Activated CD8-positive, alpha-beta T cell treated with anti-CD3 and anti-CD28 coated beads for 36 hours (primary cell): Measurements from ENCODE around the gene GRK4. TPM values are rescaled to one million over a fixed set of nuclear protein-coding genes. Genes with fewer than 3 reads are reported as not detected.

ENCODE experiments used
- ATAC-seq: fragments of 200-7000 bp; cut with Tn5 transposase; one replicate; pipeline ENCODE4 v1.10.0; 2021; ENCODE audit warnings: mild to moderate bottlenecking, moderate library complexity
- CTCF ChIA-PET: fragments of 350-600 bp; sonication (Branson Sonifier 250); formaldehyde crosslinking; loops from one replicate; lab custom pipeline; 2021; ENCODE audit warnings: antibody characterized with exemption; lab: Charles Lee
- POLR2A ChIA-PET: fragments of 350-600 bp; sonication (Branson Sonifier 250); formaldehyde crosslinking; loops from one replicate; lab custom pipeline; 2021; ENCODE audit warnings: antibody characterized with exemption; lab: Charles Lee
- DNase-seq: peaks from one replicate; pipeline ENCODE4 v3.0.0-alpha.2; 2020
- H3K27ac Mint-ChIP-seq: one replicate; pipeline ENCODE4 v1.8.0; 2021; ENCODE audit warnings: mild to moderate bottlenecking, mixed read lengths
- H3K27me3 Mint-ChIP-seq: one replicate; pipeline ENCODE4 v1.8.0; 2021; ENCODE audit warnings: mixed read lengths
- H3K36me3 Mint-ChIP-seq: one replicate; pipeline ENCODE4 v1.8.0; 2021; ENCODE audit warnings: low read depth, mixed read lengths
- H3K4me1 Mint-ChIP-seq: one replicate; pipeline ENCODE4 v1.8.0; 2021; ENCODE audit warnings: low read depth, mixed read lengths
- H3K4me3 Mint-ChIP-seq: one replicate; pipeline ENCODE4 v1.8.0; 2021; ENCODE audit warnings: mild to moderate bottlenecking, moderate library complexity, mixed read lengths
- H3K9me3 Mint-ChIP-seq: one replicate; pipeline ENCODE4 v1.8.0; 2021; ENCODE audit warnings: mixed read lengths
- intact Hi-C: fragments of 100-400 bp; cut with micrococcal nuclease; formaldehyde crosslinking; loops from one replicate; pipeline ENCODE4 v1.10.0; 2022
- total RNA-seq, 2 experiments: library from RNA; stranded (reverse); gene quantifications; one replicate each; pipeline ENCODE4 v1.2.3, GENCODE V29; 2021
- TF ChIP-seq, protein P1 (sequence below): fragments of 200-600 bp; IDR thresholded peaks from one replicate; pipeline ENCODE4 v1.8.0; 2022; ENCODE audit warnings: antibody characterized with exemption, mild to moderate bottlenecking

Gene GRK4
- total RNA-seq, 2 experiments from 2014 or later = 2.8 to 3.0 TPM

- TF ChIP-seq, protein P1, sequence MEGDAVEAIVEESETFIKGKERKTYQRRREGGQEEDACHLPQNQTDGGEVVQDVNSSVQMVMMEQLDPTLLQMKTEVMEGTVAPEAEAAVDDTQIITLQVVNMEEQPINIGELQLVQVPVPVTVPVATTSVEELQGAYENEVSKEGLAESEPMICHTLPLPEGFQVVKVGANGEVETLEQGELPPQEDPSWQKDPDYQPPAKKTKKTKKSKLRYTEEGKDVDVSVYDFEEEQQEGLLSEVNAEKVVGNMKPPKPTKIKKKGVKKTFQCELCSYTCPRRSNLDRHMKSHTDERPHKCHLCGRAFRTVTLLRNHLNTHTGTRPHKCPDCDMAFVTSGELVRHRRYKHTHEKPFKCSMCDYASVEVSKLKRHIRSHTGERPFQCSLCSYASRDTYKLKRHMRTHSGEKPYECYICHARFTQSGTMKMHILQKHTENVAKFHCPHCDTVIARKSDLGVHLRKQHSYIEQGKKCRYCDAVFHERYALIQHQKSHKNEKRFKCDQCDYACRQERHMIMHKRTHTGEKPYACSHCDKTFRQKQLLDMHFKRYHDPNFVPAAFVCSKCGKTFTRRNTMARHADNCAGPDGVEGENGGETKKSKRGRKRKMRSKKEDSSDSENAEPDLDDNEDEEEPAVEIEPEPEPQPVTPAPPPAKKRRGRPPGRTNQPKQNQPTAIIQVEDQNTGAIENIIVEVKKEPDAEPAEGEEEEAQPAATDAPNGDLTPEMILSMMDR = no peak
- H3K4me3 Mint-ChIP-seq = no peak overlapping the region
- intact Hi-C loops = no loop called here
- H3K36me3 Mint-ChIP-seq = peaks cover 40% of the 10 kb centered on the region
- ChIA-PET CTCF (interaction anchor here (1.2 kb wide), 1 partner anchor 16 kb away, joined by 4 read pairs; no protein-coding TSS in a partner anchor), POLR2A (interaction anchor here (0.8 to 1.7 kb wide), 2 partner anchors 12 to 111 kb away, joined by 5 read pairs; no protein-coding TSS in a partner anchor)
- peaks cover 45% of the 10 kb centered on the region for H3K4me1 Mint-ChIP-seq
- H3K27ac Mint-ChIP-seq = peak overlapping the region; percentile 82
- ATAC-seq (no peak), DNase-seq (no peak)
- no peaks in the 10 kb centered on the region for H3K27me3 Mint-ChIP-seq
- no peaks in the 10 kb centered on the region for H3K9me3 Mint-ChIP-seq
Measured at GRCh38 chr4:2923141-2923551, 40.2 kb upstream of the GRK4 start.

GRCh38 chr4:2923668-2924173 lies 39.6 kb upstream of the GRK4 start:
- Mint-ChIP-seq H3K4me1 (peaks cover 40% of the 10 kb centered on the region), H3K4me3 (no peak overlapping the region), H3K36me3 (peaks cover 41% of the 10 kb centered on the region), H3K9me3 (no peaks in the 10 kb centered on the region), H3K27me3 (no peaks in the 10 kb centered on the region), H3K27ac (peak overlapping the region; percentile 82)
- DNase-seq = no peak
- TF ChIP-seq, protein P1 = no peak
- intact Hi-C loops = no loop called here
- ChIA-PET CTCF (interaction anchor here (1.2 to 1.6 kb wide), 2 partner anchors 17 to 30 kb away, joined by 3 to 4 read pairs; no protein-coding TSS in a partner anchor), POLR2A (interaction anchor here (0.8 to 1.7 kb wide), 3 partner anchors 11 to 112 kb away, joined by 5 to 6 read pairs (median 5); no protein-coding TSS in a partner anchor)
- ATAC-seq = no peak

GRCh38 chr4:2924286-2924685 lies 39.1 kb upstream of the GRK4 start:
- peaks cover 40% of the 10 kb centered on the region for H3K4me1 Mint-ChIP-seq
- peak overlapping the region; percentile 82 for H3K27ac Mint-ChIP-seq
- TF ChIP-seq, protein P1 = no peak
- ChIA-PET CTCF (interaction anchor here (1.6 kb wide), 1 partner anchor 30 kb away, joined by 3 read pairs; no protein-coding TSS in a partner anchor), POLR2A (interaction anchor here (0.9 to 1.4 kb wide), 3 partner anchors 11 to 454 kb away, joined by 3 to 6 read pairs (median 3); no protein-coding TSS in a partner anchor)
- H3K36me3 Mint-ChIP-seq = peaks cover 40% of the 10 kb centered on the region
- DNase-seq (no peak), ATAC-seq (no peak)
- H3K27me3 Mint-ChIP-seq = no peaks in the 10 kb centered on the region
- intact Hi-C loops = no loop called here
- H3K4me3 Mint-ChIP-seq = no peak overlapping the region
- H3K9me3 Mint-ChIP-seq = no peaks in the 10 kb centered on the region

GRCh38 chr4:2924765-2925301 lies 38.5 kb upstream of the GRK4 start:
- ChIA-PET CTCF (interaction anchor here (1.2 to 1.6 kb wide), 2 partner anchors 10 to 29 kb away, joined by 3 to 4 read pairs; no protein-coding TSS in a partner anchor), POLR2A (interaction anchor here (0.9 to 1.4 kb wide), 4 partner anchors 11 to 455 kb away, joined by 3 to 6 read pairs (median 4); no protein-coding TSS in a partner anchor)
- Mint-ChIP-seq H3K27ac (peak overlapping the region; percentile 32), H3K4me3 (no peak overlapping the region), H3K27me3 (no peaks in the 10 kb centered on the region), H3K4me1 (peaks cover 38% of the 10 kb centered on the region), H3K9me3 (no peaks in the 10 kb centered on the region), H3K36me3 (peaks cover 34% of the 10 kb centered on the region)
- intact Hi-C loops = no loop called here
- TF ChIP-seq, protein P1 = no peak
- no peak for ATAC-seq
- no peak for DNase-seq

GRCh38 chr4:2925496-2925895 lies 37.9 kb upstream of the GRK4 start:
- H3K27ac Mint-ChIP-seq = no peak overlapping the region
- ATAC-seq = no peak
- intact Hi-C loops = no loop called here
- peaks cover 31% of the 10 kb centered on the region for H3K36me3 Mint-ChIP-seq
- ChIA-PET POLR2A (interaction anchor here (1.0 kb wide), 2 partner anchors 10 to 455 kb away, joined by 3 to 5 read pairs; no protein-coding TSS in a partner anchor), CTCF (interaction anchor here (1.2 kb wide), 1 partner anchor 10 kb away, joined by 4 read pairs; no protein-coding TSS in a partner anchor)
- TF ChIP-seq, protein P1 = no peak
- no peaks in the 10 kb centered on the region for H3K9me3 Mint-ChIP-seq
- DNase-seq = no peak
- H3K4me3 Mint-ChIP-seq = no peak overlapping the region
- peaks cover 33% of the 10 kb centered on the region for H3K4me1 Mint-ChIP-seq
- no peaks in the 10 kb centered on the region for H3K27me3 Mint-ChIP-seq
